Keratinocyte (primary cell): Measurements from ENCODE around the gene THAP11. TPM values are rescaled to one million over a fixed set of nuclear protein-coding genes. Genes with fewer than 3 reads are reported as not detected.

ENCODE experiments used
- DNase-seq: peaks from one replicate; pipeline ENCODE4 v3.0.0-alpha.2; 2011; ENCODE audit warnings: low read depth, missing footprints, low spot score
- FAIRE-seq: peaks from 2 replicates; lab custom pipeline; 2011; peaks lifted over from hg19 to GRCh38; lab: Jason Lieb, UNC
- H2AFZ ChIP-seq: 2 replicates; pipeline ENCODE4 v1.6.0; 2012; ENCODE audit warnings: low read length, control low read depth, inconsistent platforms; ENCODE audit not compliant: control insufficient read depth
- H3K27ac ChIP-seq: 2 replicates; pipeline ENCODE4 v1.5.1; 2011; ENCODE audit warnings: low read length; ENCODE audit not compliant: control insufficient read depth, insufficient read depth
- H3K27me3 ChIP-seq: 3 replicates; pipeline ENCODE4 v1.6.0; 2011; ENCODE audit warnings: low read length; ENCODE audit not compliant: control insufficient read depth, insufficient read depth; ENCODE audit errors: extremely low read depth
- H3K36me3 ChIP-seq, 2 experiments: 2 replicates in 1 of 2; 3 replicates in 1 of 2; pipeline ENCODE4 v1.5.1; 2011; ENCODE audit warnings: low read length in 2 of 2, mild to moderate bottlenecking in 1 of 2; ENCODE audit not compliant: control insufficient read depth in 2 of 2, insufficient read depth in 2 of 2; ENCODE audit errors: extremely low read depth in 1 of 2
- H3K4me1 ChIP-seq: 3 replicates; pipeline ENCODE4 v1.5.1; 2011; ENCODE audit warnings: low read length; ENCODE audit not compliant: control insufficient read depth, insufficient read depth; ENCODE audit errors: extremely low read depth
- H3K4me2 ChIP-seq: 3 replicates; pipeline ENCODE4 v1.6.0; 2011; ENCODE audit warnings: low read depth, low read length; ENCODE audit not compliant: control insufficient read depth, insufficient read depth; ENCODE audit errors: extremely low read depth
- H3K4me3 ChIP-seq, 3 experiments: fragments of 200-600 bp in 1 of 3; sonication (generic) in 1 of 3; 2 replicates in 2 of 3; 3 replicates in 1 of 3; pipeline ENCODE4 v1.5.1; 2011 to 2016; ENCODE audit warnings: low read length in 3 of 3, mild to moderate bottlenecking in 3 of 3, control low read depth in 2 of 3, inconsistent platforms in 1 of 3, low read depth in 1 of 3, mixed read lengths in 1 of 3, mixed run types in 1 of 3, moderate library complexity in 1 of 3; ENCODE audit not compliant: control insufficient read depth in 2 of 3, insufficient read depth in 2 of 3; ENCODE audit errors: extremely low read depth in 1 of 3
- H3K79me2 ChIP-seq: 2 replicates; pipeline ENCODE4 v1.6.0; 2012; ENCODE audit warnings: low read length; ENCODE audit not compliant: control insufficient read depth, insufficient read depth
- H3K9ac ChIP-seq: 3 replicates; pipeline ENCODE4 v1.6.0; 2011; ENCODE audit warnings: low read length; ENCODE audit not compliant: control insufficient read depth, insufficient read depth; ENCODE audit errors: extremely low read depth
- H3K9me1 ChIP-seq: 3 replicates; pipeline ENCODE4 v1.6.0; 2011; ENCODE audit warnings: low read length; ENCODE audit not compliant: control insufficient read depth, insufficient read depth; ENCODE audit errors: extremely low read depth
- H3K9me3 ChIP-seq: 2 replicates; pipeline ENCODE4 v1.5.1; 2012; ENCODE audit warnings: low read depth, low read length; ENCODE audit not compliant: control insufficient read depth
- H4K20me1 ChIP-seq: 3 replicates; pipeline ENCODE4 v1.6.0; 2011; ENCODE audit warnings: low read length; ENCODE audit not compliant: control insufficient read depth, insufficient read depth; ENCODE audit errors: extremely low read depth
- EZH2 ChIP-seq: IDR thresholded peaks from one replicate; pipeline ENCODE4 v1.6.1; 2012; ENCODE audit warnings: inconsistent platforms, mild to moderate bottlenecking, low read length, moderate library complexity
- dilution Hi-C: fragments of 300-500 bp; cut with MboI; formaldehyde crosslinking; loops from one replicate; pipeline ENCODE4 v1.7.0; 2020; ENCODE audit warnings: low sequenced_read_pairs; ENCODE audit not compliant: extremely low pct_ligation_motif_present
- polyA plus RNA-seq, 5 experiments: library from polyadenylated mRNA; depleted of rRNA in 3 of 5; stranded (reverse) in 3 of 5; stranded (forward) in 1 of 5; unstranded in 1 of 5; fragments of >200 nt; gene quantifications; 1 replicate in 1 of 5; 2 replicates in 3 of 5; 3 replicates in 1 of 5; pipeline versions ENCODE4 v1.2.1 to v1.2.3, GENCODE V29; 2011 to 2012; ENCODE audit warnings: missing spikeins in 2 of 5, low read depth in 1 of 5, low replicate concordance in 1 of 5
- TF ChIP-seq, protein P1 (sequence below), 3 experiments: IDR thresholded peaks in 1 of 3; conservative IDR thresholded peaks in 1 of 3; optimal IDR thresholded peaks in 1 of 3; 2 replicates in 2 of 3; 3 replicates in 1 of 3; pipeline versions ENCODE3 to v1.5.1; 2011; ENCODE audit warnings: low read length in 3 of 3, mild to moderate bottlenecking in 3 of 3, moderate library complexity in 2 of 3, control low read depth in 1 of 3, inconsistent platforms in 1 of 3; ENCODE audit not compliant: insufficient read depth in 2 of 3; ENCODE audit errors: extremely low read depth in 1 of 3

The THAP11 gene
- polyA plus RNA-seq, 1 donor (not counting 4 experiments of a cell fraction or from before 2014, with no cell fraction given), result 11.8 TPM

DNA sequence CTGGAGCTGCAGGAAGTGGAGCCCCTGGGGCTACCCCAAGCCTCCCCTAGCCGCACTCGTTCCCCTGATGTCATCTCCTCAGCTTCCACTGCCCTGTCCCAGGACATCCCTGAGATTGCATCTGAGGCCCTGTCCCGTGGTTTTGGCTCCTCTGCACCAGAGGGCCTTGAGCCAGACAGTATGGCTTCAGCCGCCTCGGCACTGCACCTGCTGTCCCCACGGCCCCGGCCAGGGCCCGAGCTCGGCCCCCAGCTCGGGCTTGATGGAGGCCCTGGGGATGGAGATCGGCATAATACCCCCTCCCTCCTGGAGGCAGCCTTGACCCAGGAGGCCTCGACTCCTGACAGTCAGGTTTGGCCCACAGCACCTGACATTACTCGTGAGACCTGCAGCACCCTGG is 38.5 kb downstream of the THAP11 start:
- Histone ChIP-seq H3K9me3 (no peaks in the 10 kb centered on the region), H3K27me3 (no peaks in the 10 kb centered on the region), H3K9me1 (no peaks in the 10 kb centered on the region), H3K27ac (no peak overlapping the region), H3K79me2 (peaks cover 4% of the 10 kb centered on the region), H3K9ac (no peak overlapping the region), H3K4me3 (no peak overlapping the region), H2AFZ (no peak overlapping the region), H3K4me1 (peaks cover 4% of the 10 kb centered on the region), H3K36me3 (peaks cover 61 to 64% of the 10 kb centered on the region in 2 experiments), H4K20me1 (peaks cover 15% of the 10 kb centered on the region), H3K4me2 (no peak overlapping the region)
- no peak for TF ChIP-seq EZH2
- TF ChIP-seq, protein P1, sequence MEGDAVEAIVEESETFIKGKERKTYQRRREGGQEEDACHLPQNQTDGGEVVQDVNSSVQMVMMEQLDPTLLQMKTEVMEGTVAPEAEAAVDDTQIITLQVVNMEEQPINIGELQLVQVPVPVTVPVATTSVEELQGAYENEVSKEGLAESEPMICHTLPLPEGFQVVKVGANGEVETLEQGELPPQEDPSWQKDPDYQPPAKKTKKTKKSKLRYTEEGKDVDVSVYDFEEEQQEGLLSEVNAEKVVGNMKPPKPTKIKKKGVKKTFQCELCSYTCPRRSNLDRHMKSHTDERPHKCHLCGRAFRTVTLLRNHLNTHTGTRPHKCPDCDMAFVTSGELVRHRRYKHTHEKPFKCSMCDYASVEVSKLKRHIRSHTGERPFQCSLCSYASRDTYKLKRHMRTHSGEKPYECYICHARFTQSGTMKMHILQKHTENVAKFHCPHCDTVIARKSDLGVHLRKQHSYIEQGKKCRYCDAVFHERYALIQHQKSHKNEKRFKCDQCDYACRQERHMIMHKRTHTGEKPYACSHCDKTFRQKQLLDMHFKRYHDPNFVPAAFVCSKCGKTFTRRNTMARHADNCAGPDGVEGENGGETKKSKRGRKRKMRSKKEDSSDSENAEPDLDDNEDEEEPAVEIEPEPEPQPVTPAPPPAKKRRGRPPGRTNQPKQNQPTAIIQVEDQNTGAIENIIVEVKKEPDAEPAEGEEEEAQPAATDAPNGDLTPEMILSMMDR (optimal IDR thresholded peaks at IDR 0.05 in 1 of 3, IDR thresholded peaks at IDR 0.05 in 1 of 3, conservative IDR thresholded peaks at IDR 0.05 in 1 of 3; ENCODE audit: extremely low read depth in 1 of 3, insufficient read depth in 2 of 3, low read length in 3 of 3), result no peak
- dilution Hi-C loops, result no loop called here
- FAIRE-seq, result no peak
- DNase-seq, result no peak

DNA sequence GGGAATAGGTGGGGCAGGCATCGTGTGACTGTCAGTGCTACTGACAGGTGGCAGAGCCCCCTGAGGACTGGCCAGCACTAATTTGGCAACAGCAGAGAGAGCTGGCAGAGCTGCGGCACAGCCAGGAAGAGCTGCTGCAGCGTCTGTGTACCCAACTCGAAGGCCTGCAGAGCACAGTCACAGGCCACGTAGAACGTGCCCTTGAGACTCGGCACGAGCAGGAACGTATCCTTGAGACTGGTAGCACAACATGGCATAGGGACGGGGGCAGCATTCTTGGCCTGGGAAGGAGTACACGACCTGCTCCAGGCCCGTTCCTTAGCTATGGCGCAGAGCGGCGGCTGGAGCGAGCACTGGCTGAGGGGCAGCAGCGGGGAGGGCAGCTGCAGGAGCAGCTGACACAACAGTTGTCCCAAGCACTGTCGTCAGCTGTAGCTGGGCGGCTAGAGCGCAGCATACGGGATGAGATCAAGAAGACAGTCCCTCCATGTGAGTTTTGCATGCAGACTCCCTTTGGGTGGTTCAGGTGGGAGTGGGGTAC is 39.6 kb downstream of the THAP11 start:
- Histone ChIP-seq H3K9me3 (no peaks in the 10 kb centered on the region), H3K79me2 (no peaks in the 10 kb centered on the region), H3K9me1 (no peaks in the 10 kb centered on the region), H3K27ac (no peak overlapping the region), H3K4me2 (no peak overlapping the region), H3K9ac (no peak overlapping the region), H4K20me1 (peaks cover 15% of the 10 kb centered on the region), H3K27me3 (no peaks in the 10 kb centered on the region), H3K4me1 (peaks cover 4% of the 10 kb centered on the region), H3K4me3 (no peak overlapping the region), H3K36me3 (peaks cover 55 to 59% of the 10 kb centered on the region in 2 experiments), H2AFZ (no peak overlapping the region)
- no peak for DNase-seq
- TF ChIP-seq, protein P1 (optimal IDR thresholded peaks at IDR 0.05 in 1 of 3, IDR thresholded peaks at IDR 0.05 in 1 of 3, conservative IDR thresholded peaks at IDR 0.05 in 1 of 3; ENCODE audit: extremely low read depth in 1 of 3, insufficient read depth in 2 of 3, low read length in 3 of 3), result no peak
- no peak for TF ChIP-seq EZH2
- no peak for FAIRE-seq
- dilution Hi-C loops, result no loop called here
